K562 (cell line): Measurements from ENCODE around the gene SACM1L. TPM values are rescaled to one million over a fixed set of nuclear protein-coding genes. Genes with fewer than 3 reads are reported as not detected.

ENCODE experiments used
- DNMT1 ChIP-seq: fragments of 450-650 bp; IDR thresholded peaks from 2 replicates; pipeline ENCODE4 v1.6.1; 2016; ENCODE audit warnings: antibody characterized with exemption, mild to moderate bottlenecking
- ID3 ChIP-seq, 2 experiments: fragments of 250-450 bp in 1 of 2; fragments of 450-650 bp in 1 of 2; sonication (Bioruptor Pico) in 1 of 2; IDR thresholded peaks; 2 replicates each; pipeline versions ENCODE4 v1.6.1 to v1.8.0; 2016 to 2021; ENCODE audit warnings: mild to moderate bottlenecking in 2 of 2, moderate library complexity in 2 of 2, missing compliant biosample characterization in 1 of 2, missing genetic modification characterization in 1 of 2
- MITF ChIP-seq: IDR thresholded peaks from 2 replicates; pipeline ENCODE4 v1.6.1; 2014; ENCODE audit warnings: antibody characterized with exemption
- PHF20 ChIP-seq: fragments of 450-650 bp; IDR thresholded peaks from 2 replicates; pipeline ENCODE4 v1.6.1; 2018; ENCODE audit not compliant: partially characterized antibody
- TAF1 ChIP-seq: IDR thresholded peaks from 2 replicates; pipeline ENCODE4 v1.6.1; 2011; ENCODE audit warnings: mild to moderate bottlenecking, low read length, moderate library complexity; ENCODE audit not compliant: insufficient read depth, control insufficient read depth, severe bottlenecking; ENCODE audit errors: extremely low read depth
- ZNF407 ChIP-seq: fragments of 450-650 bp; IDR thresholded peaks from 2 replicates; pipeline ENCODE4 v1.6.1; 2016; ENCODE audit warnings: low read depth
- ZNF778 ChIP-seq: fragments of 450-650 bp; formaldehyde crosslinking; IDR thresholded peaks from 2 replicates; pipeline ENCODE4 v1.4.0; 2020; ENCODE audit warnings: mild to moderate bottlenecking, moderate library complexity
- polyA plus RNA-seq, 8 experiments: library from polyadenylated mRNA; depleted of rRNA in 4 of 8; stranded (reverse) in 5 of 8; unstranded in 3 of 8; fragments of >200 nt; fragmentation: Nextera tagmentation in 2 of 8; fragmentation: Illumina TruSeq in 1 of 8; extraction: Ambion mirVana in 2 of 8; extraction: Trizol in 1 of 8; gene quantifications; 2 replicates each; pipeline versions ENCODE4 v1.2.1 to v1.2.3, GENCODE V29; 2011 to 2014; ENCODE audit warnings: inconsistent platforms in 1 of 8, missing spikeins in 1 of 8
- total RNA-seq, 7 experiments: library from RNA; depleted of rRNA in 6 of 7; stranded (reverse); fragments of >200 nt in 6 of 7; fragmentation: Illumina TruSeq in 2 of 7; extraction: Trizol in 2 of 7; gene quantifications; 2 replicates each; pipeline versions ENCODE4 v1.2.1 to v1.2.3, GENCODE V29; 2011 to 2021; ENCODE audit warnings: low replicate concordance in 1 of 7

Gene SACM1L
- total and polyA plus RNA-seq, 9 of the 15 experiments (the other 6 are each of a cell fraction or from before 2014, with no cell fraction given) = 25.7 to 67.2 (median 40.3) TPM

GRCh38 chr3:45758871-45759270 lies 69.7 kb downstream of the SACM1L start (continued):
- TF ChIP-seq ZNF407 (no peak), TAF1 (no peak), DNMT1 (no peak), MITF (no peak), PHF20 (no peak), ZNF778 (no peak), ID3 (CRISPR knock-in tag; IDR thresholded peaks at IDR 0.05) (no peak), ID3 (tag; IDR thresholded peaks at IDR 0.05) (no peak)
